ENCODE measurements around the gene NOA1.
"Not testable (repeated sequence)": the region's sequence is repeated elsewhere in the genome, so short reads cannot be mapped to it uniquely, and the experiment has no call there.

Gene NOA1

DNA sequence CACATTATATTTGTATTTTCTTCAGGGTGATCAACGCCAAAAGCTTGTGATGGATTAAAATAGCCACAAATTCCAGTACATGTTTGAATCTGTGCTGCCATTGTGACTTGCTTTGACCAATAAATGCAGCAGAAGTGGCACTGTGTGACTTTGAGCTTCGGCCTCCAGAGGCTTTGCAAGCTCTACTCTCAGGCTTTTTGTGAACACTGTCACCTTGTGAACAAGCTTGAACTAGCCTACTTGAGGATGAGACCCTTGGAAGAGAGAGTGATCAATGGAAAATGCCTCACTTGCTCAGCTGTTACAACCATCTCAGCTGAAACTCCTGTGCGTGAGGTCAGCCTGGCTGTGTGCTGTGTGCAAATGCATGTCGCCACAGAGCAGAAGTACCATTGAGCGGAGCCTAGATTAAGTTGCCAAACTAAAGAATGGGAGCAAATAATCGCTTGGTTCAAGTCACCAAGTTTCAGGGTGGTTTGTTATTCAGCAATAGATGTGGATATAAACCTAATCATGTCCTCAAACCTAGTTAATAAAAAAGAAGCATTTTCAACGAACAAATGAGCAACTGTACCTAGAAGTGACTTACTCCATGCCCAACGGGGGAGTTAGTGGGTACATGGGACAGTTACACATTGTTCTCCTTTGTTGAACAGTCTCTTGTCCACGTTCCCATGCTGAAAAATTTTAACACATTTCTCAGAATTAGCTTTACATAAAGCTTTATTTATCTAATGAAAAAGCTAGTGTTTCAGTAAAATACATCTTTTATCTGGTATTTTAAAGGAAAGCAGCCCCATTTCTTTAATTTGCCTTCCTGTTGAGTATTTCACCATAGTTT is 23.5 kb downstream of the NOA1 start:
- DNase-seq: no peak

DNA sequence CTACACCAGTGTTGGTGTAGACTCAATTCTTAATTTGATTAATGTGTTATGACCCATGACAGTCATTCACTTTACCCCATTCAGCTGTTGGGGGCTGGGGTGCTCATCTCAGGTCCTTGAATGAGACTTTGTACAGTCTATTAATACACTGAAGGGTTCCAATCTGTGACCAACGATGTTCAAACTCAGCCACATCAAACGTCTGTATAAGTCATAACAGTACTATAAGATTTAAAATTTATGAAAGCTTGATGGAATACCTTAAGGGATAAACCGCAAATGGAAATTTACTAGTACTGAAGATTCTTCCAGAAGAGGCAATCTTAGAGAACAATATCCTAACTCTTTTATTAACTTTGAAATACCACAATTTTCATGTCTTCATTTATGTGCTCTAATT is 36.0 kb downstream of the NOA1 start:
- DNase-seq: no peak

DNA sequence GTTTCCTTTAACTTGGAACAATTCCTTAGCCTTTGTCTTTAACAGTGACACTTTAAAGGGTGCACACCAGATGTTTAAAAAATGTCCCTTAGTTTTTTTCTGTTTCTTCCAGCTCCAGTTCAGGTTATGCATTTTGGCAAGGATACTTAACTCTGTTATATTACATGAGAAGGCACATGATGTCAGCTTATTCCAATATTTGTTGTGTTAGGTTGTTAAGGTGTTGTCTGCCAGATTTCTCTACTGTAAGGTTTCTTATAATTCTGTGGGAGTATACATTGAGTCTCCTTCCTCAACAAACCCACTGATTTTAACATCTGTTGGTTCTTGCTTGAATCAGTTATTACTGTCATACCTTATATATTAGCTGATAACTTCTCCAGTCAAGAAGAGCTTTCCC is 36.4 kb downstream of the NOA1 start:
- DNase-seq: no peak

DNA sequence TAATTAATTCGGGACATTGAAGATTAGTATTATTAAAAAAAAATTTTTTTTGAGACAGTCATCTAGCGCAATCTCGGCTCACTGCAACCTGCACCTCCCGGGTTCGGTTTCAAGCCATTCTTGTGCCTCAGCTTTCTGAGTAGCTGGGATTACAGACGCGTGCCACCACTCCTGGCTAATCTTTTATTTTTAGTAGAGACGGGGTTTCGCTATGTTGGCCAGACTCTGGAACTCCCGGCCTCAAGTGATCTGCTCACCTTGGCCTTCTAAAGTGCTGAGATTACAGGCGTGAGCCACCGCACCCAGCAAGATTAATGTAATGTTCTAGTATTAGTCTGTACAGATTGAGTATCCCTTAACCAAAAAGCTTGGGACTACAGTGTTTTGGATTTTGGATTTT is 37.0 kb downstream of the NOA1 start:
- DNase-seq: no peak

DNA sequence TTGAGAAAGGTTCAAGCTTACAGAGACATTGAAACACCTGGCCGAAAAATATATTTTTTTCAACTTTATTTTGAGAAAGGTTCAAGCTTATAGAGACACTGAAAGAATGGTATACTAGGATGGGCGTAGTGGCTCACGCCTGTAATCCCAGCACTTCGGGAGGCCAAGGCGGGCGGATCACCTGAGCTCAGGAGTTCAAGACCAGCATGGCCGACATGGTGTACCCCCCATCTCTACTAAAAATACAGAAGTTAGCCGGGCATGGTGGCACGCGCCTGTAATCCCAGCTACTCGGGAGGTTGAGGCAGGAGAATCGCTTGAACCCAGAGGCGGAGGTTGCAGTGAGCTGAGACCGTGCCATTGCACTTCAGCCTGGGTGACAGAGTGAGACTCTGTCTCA is 37.6 kb downstream of the NOA1 start:
- not testable (repeated sequence) for DNase-seq

GRCh38 chr4:56937262-56937661 is 40.1 kb downstream of the NOA1 start:
- no peak for DNase-seq

DNA sequence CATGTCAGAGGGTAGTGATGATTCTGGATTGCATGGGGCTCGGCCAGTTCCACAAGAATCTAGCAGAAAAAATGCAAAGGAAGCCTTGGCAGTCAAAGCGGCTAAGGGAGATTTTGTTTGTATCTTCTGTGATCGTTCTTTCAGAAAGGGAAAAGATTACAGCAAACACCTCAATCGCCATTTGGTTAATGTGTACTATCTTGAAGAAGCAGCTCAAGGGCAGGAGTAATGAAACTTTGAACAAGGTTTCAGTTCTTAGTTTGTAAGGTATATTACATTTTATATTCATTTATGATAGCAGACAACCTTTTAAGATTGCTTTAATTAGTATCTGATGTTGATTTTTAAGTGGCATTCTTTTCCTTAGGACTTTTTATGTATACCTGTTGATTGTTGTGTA is 45.5 kb downstream of the NOA1 start:
- no peak for DNase-seq

DNA sequence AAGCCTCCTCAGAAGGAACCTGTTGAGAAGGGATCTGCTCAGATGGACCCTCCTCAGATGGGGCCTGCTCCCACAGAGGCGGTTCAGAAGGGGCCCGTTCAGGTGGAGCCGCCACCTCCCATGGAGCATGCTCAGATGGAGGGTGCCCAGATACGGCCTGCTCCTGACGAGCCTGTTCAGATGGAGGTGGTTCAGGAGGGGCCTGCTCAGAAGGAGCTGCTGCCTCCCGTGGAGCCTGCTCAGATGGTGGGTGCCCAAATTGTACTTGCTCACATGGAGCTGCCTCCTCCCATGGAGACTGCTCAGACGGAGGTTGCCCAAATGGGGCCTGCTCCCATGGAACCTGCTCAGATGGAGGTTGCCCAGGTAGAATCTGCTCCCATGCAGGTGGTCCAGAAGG is 46.8 kb downstream of the NOA1 start:
- DNase-seq: no peak

- DNase-seq: no peak
These were observed 50.2 kb downstream of the NOA1 start for GRCh38 chr4:56927196-56927595.

DNA sequence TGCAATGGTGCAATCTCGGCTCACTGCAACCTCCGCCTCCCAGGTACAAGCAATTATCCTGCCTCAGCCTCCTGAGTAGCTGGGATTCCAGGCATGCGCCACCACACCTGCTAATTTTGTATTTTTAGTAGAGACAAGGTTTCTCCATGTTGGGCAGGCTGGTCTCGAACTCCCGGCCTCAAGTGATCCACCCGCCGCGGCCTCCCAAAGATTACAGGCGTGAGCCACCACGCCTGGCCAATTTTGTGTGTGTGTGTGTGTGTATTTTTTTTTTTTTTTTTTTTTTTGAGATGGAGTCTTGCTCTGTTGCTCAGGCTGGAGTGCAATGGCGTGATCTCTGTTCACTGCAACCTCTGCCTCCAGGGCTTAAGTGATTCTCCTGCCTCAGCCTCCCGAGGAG is 62.4 kb downstream of the NOA1 start:
- not testable (repeated sequence) for DNase-seq

DNA sequence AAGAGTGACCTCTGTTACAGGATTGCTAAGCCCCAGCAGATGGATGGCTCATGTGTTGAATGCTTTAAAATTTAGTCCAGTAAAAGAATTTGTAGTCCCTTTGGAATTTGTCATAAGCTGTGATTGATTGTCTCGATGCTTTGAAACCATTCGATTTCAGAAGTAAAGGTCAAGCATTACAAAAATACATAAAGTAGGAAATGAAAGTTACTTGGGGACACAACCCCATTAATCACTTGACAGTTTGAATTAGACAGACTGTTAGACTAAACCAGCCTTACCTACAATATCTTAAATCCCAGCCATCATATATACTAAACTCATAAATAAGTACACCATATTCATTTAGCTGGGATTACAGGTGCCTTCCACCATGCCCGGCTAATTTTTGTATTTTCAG is 63.1 kb downstream of the NOA1 start:
- DNase-seq: no peak
